ENCODE data around the gene VAMP8.

GRCh38 chr2:85553184-85553583 is 24.2 kb upstream of the VAMP8 start:
- no peak for TF ChIP-seq CTCF (IDR thresholded peaks at IDR 0.05; ENCODE audit: low read depth, low read length, missing input control)
- TF ChIP-seq GABPA (IDR thresholded peaks at IDR 0.05 in 1 of 2, conservative IDR thresholded peaks at IDR 0.05 in 1 of 2) = no peak
- TF ChIP-seq YY1 (IDR thresholded peaks at IDR 0.05) = no peak
